ENCODE measurements around the gene TP53I11.

Gene TP53I11

GRCh38 chr11:44950625-44951476 is at the start of gene TP53I11:
Gene TP53I11, minus strand, starts transcription at chr11:44950883. Its CDS starts 12,548 bp downstream, at chr11:44938335.
- no peak for DNase-seq (ENCODE audit: low spot score)

GRCh38 chr11:44999068-44999467 is 48.4 kb upstream of the TP53I11 start:
- no peak for DNase-seq (ENCODE audit: low spot score)

- no peak for DNase-seq (ENCODE audit: low spot score)
Observed at GRCh38 chr11:44998051-44998450, 47.4 kb upstream of the TP53I11 start.

GRCh38 chr11:44997566-44997965 is 46.9 kb upstream of the TP53I11 start:
- no peak for DNase-seq (ENCODE audit: low spot score)

- no peak for DNase-seq (ENCODE audit: low spot score)
Observed at GRCh38 chr11:44994753-44995152, 44.1 kb upstream of the TP53I11 start.

- DNase-seq (ENCODE audit: low spot score): no peak
Observed at GRCh38 chr11:44993971-44994704, 43.5 kb upstream of the TP53I11 start.

- DNase-seq (ENCODE audit: low spot score): no peak
Observed at GRCh38 chr11:44992774-44993173, 42.1 kb upstream of the TP53I11 start.

GRCh38 chr11:44992181-44992582 is 41.5 kb upstream of the TP53I11 start:
- peak; percentile 24 for DNase-seq (ENCODE audit: low spot score)

- DNase-seq (ENCODE audit: low spot score): no peak
Observed at GRCh38 chr11:44990665-44991064, 40.0 kb upstream of the TP53I11 start.

- DNase-seq (ENCODE audit: low spot score): no peak
Observed at GRCh38 chr11:44989831-44990566, 39.3 kb upstream of the TP53I11 start.

- no peak for DNase-seq (ENCODE audit: low spot score)
Observed at GRCh38 chr11:44988981-44989635, 38.4 kb upstream of the TP53I11 start.

- no peak for DNase-seq (ENCODE audit: low spot score)
Observed at GRCh38 chr11:44988111-44988510, 37.4 kb upstream of the TP53I11 start.

- no peak for DNase-seq (ENCODE audit: low spot score)
Observed at GRCh38 chr11:44987506-44987905, 36.8 kb upstream of the TP53I11 start.

GRCh38 chr11:44986315-44986714 is 35.6 kb upstream of the TP53I11 start:
- DNase-seq (ENCODE audit: low spot score): no peak

- DNase-seq (ENCODE audit: low spot score): no peak
Observed at GRCh38 chr11:44985721-44986120, 35.0 kb upstream of the TP53I11 start.

GRCh38 chr11:44983786-44984185 is 33.1 kb upstream of the TP53I11 start:
- DNase-seq (ENCODE audit: low spot score): no peak

GRCh38 chr11:44982496-44983062 is 31.9 kb upstream of the TP53I11 start:
- DNase-seq (ENCODE audit: low spot score): no peak

GRCh38 chr11:44980533-44981427 is 30.1 kb upstream of the TP53I11 start:
- DNase-seq (ENCODE audit: low spot score): no peak

- DNase-seq (ENCODE audit: low spot score): no peak
Observed at GRCh38 chr11:44979543-44980399, 29.1 kb upstream of the TP53I11 start.

- no peak for DNase-seq (ENCODE audit: low spot score)
Observed at GRCh38 chr11:44978961-44979331, 28.3 kb upstream of the TP53I11 start.
